HAP-1 (cell line): ENCODE measurements around the gene EGLN3.

Experiments
- DNase-seq, 2 experiments: peaks; one replicate each; pipeline ENCODE4 v3.0.0-alpha.2; 2016 to 2020; ENCODE audit warnings: low spot score in 2 of 2
- H3K27me3 ChIP-seq: fragments of 250-450 bp; sonication (Bioruptor Pico); 2 replicates; pipeline ENCODE4 v1.5.1; 2020; ENCODE audit warnings: low read depth, mild to moderate bottlenecking, moderate library complexity
- H3K36me3 ChIP-seq: fragments of 250-450 bp; sonication (Bioruptor Pico); replicated peaks from 2 replicates; pipeline ENCODE4 v1.5.1; 2020; ENCODE audit warnings: mild to moderate bottlenecking
- H3K4me1 ChIP-seq: fragments of 250-450 bp; sonication (Bioruptor Pico); 2 replicates; pipeline ENCODE4 v1.5.1; 2020; ENCODE audit warnings: mild to moderate bottlenecking
- H3K4me3 ChIP-seq: fragments of 250-450 bp; sonication (Bioruptor Pico); 2 replicates; pipeline ENCODE4 v1.5.1; 2020; ENCODE audit warnings: mild to moderate bottlenecking, moderate library complexity
- H3K9me3 ChIP-seq: fragments of 250-450 bp; sonication (Bioruptor Pico); 2 replicates; pipeline ENCODE4 v1.5.1; 2020; ENCODE audit warnings: mild to moderate bottlenecking, moderate library complexity
- in situ Hi-C: fragments of 300-500 bp; cut with MboI; formaldehyde crosslinking; loops from 3 replicates; pipeline ENCODE4 v1.14.3; 2020; ENCODE audit warnings: low sequenced_read_pairs, inconsistent platforms, mixed read lengths

The EGLN3 gene

GRCh38 chr14:33876274-33876673 lies 74.6 kb downstream of the EGLN3 start:
- H3K4me1 ChIP-seq: peaks cover 5% of the 10 kb centered on the region; the same call in 1 of the 2 replicates
- H3K36me3 ChIP-seq: no peaks in the 10 kb centered on the region
- no peak overlapping the region for H3K4me3 ChIP-seq
- in situ Hi-C loops: no loop called here
- H3K9me3 ChIP-seq: no peaks in the 10 kb centered on the region
- no peaks in the 10 kb centered on the region for H3K27me3 ChIP-seq
- DNase-seq: no peak
